ENCODE results near the gene JPT1. TPM values are rescaled to one million over a fixed set of nuclear protein-coding genes. Genes with fewer than 3 reads are reported as not detected.
A peak's percentile ranks its signal among the peaks of the same experiment; 100 is the strongest.

JPT1 gene
- total RNA-seq, 1 donor from 2014 or later = 109 TPM

DNA sequence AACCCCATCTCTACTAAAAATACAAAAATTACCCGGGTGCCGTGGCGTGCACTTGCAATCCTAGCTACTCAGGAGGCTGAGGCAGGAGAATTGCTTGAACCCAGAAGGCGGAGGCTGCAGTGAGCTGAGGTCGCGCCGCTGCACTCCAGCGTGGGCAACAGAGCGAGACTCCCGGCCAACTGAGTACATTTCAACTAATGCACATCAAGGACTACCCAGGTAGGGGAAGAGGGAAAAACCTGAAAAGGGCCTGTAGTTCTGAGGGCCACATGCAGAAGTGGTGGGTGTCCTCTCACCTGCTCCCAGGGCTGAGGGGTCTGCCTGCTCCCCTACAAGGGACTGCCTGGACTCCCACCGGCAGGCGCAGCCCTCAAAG lies 67.1 kb downstream of the JPT1 start:
- no peaks in the 10 kb centered on the region for H3K9me3 ChIP-seq (ENCODE audit: control insufficient read depth in 3 of 3, low read length in 3 of 3)
- H3K36me3 ChIP-seq (ENCODE audit: control insufficient read depth in 3 of 3, insufficient read depth in 3 of 3, low read length in 3 of 3) = no peaks in the 10 kb centered on the region
- peak overlapping the region; percentile 79 to 81 (median 81) for H3K9ac ChIP-seq (ENCODE audit: low read depth in 1 of 3, low read length in 3 of 3)

GRCh38 chr17:75086496-75087181 lies 67.7 kb downstream of the JPT1 start:
- no peaks in the 10 kb centered on the region for H3K36me3 ChIP-seq (ENCODE audit: control insufficient read depth in 3 of 3, insufficient read depth in 3 of 3, low read length in 3 of 3)
- H3K27ac ChIP-seq (ENCODE audit: low read depth, low read length) = no peak overlapping the region
- no peaks in the 10 kb centered on the region for H3K27me3 ChIP-seq (ENCODE audit: control insufficient read depth in 3 of 3, insufficient read depth in 3 of 3, low read length in 3 of 3)
- H3K9ac ChIP-seq (ENCODE audit: low read depth in 1 of 3, low read length in 3 of 3) = no peak overlapping the region
- no peaks in the 10 kb centered on the region for H3K9me3 ChIP-seq (ENCODE audit: control insufficient read depth in 3 of 3, low read length in 3 of 3)
- no peak overlapping the region for H3K4me3 ChIP-seq (ENCODE audit: low read length in 3 of 3)
- peaks cover 29 to 37% (median 32%) of the 10 kb centered on the region in 3 donors for H3K4me1 ChIP-seq (ENCODE audit: control insufficient read depth in 3 of 3, insufficient read depth in 3 of 3, low read length in 3 of 3)

More for the DNA sequence above, 67.1 kb downstream of the JPT1 start:
- Histone ChIP-seq H3K27ac (ENCODE audit: low read depth, low read length) (peak overlapping the region; percentile 83), H3K27me3 (ENCODE audit: control insufficient read depth in 3 of 3, insufficient read depth in 3 of 3, low read length in 3 of 3) (no peaks in the 10 kb centered on the region), H3K4me3 (ENCODE audit: low read length in 3 of 3) (peak overlapping the region; percentile 73 to 77 (median 75)), H3K4me1 (ENCODE audit: control insufficient read depth in 3 of 3, insufficient read depth in 3 of 3, low read length in 3 of 3) (peaks cover 33 to 42% (median 34%) of the 10 kb centered on the region in 3 donors)

Small RNA genes lying within 50 kb of the gene (small RNA-seq; reads per million reads assigned to genes)
- not detected for gene RF00019

Other genes starting within 250 kb of the JPT1 start
- under 0.01 TPM for gene USH1G, start 231.3 kb downstream of the JPT1 start, total RNA-seq
- not detected for gene OTOP2, start 230.2 kb downstream of the JPT1 start, total RNA-seq
- gene OTOP3, start 218.6 kb downstream of the JPT1 start, total RNA-seq = not detected
- 3.7 TPM for gene HID1, start 181.8 kb downstream of the JPT1 start, total RNA-seq
- gene CDR2L, start 166.9 kb downstream of the JPT1 start, total RNA-seq = 2.6 TPM
- gene MRPL58, start 141.8 kb downstream of the JPT1 start, total RNA-seq = 20.9 TPM
- 247 TPM for gene ATP5PD, start 107.5 kb downstream of the JPT1 start, total RNA-seq
- 9.4 TPM for gene KCTD2, start 107.3 kb downstream of the JPT1 start, total RNA-seq
- 4.2 TPM for gene SLC16A5, start 66.6 kb downstream of the JPT1 start, total RNA-seq
- 1.0 TPM for gene ARMC7, start 44.5 kb downstream of the JPT1 start, total RNA-seq
- 32.9 TPM for gene NT5C, start 22.8 kb downstream of the JPT1 start, total RNA-seq
- gene SUMO2, start 28.4 kb upstream of the JPT1 start, total RNA-seq = 62.1 TPM
- gene NUP85, start 51.2 kb upstream of the JPT1 start, total RNA-seq = 22.4 TPM
- gene GGA3, start 107.1 kb upstream of the JPT1 start, total RNA-seq = 4.7 TPM
- gene MRPS7, start 107.4 kb upstream of the JPT1 start, total RNA-seq = 71.5 TPM
- gene MIF4GD, start 116.7 kb upstream of the JPT1 start, total RNA-seq = 7.8 TPM
- gene SLC25A19, start 134.9 kb upstream of the JPT1 start, total RNA-seq = 1.0 TPM

Measured in skeletal muscle tissue (tissue), 5 donors.